Measurements from ENCODE around the gene EMC8. TPM values are rescaled to one million over a fixed set of nuclear protein-coding genes. Genes with fewer than 3 reads are reported as not detected.

EMC8 gene
- total and polyA plus RNA-seq, 2 donors (not counting 1 experiment from before 2014, with no cell fraction given) = 22.1 to 33.1 TPM

- no peak overlapping the region for H3K4me3 ChIP-seq (ENCODE audit: control extremely low read depth in 1 of 5, extremely low read depth in 1 of 5, insufficient read depth in 1 of 5, low read depth in 2 of 5, low read length in 4 of 5)
- TF ChIP-seq, protein P1, sequence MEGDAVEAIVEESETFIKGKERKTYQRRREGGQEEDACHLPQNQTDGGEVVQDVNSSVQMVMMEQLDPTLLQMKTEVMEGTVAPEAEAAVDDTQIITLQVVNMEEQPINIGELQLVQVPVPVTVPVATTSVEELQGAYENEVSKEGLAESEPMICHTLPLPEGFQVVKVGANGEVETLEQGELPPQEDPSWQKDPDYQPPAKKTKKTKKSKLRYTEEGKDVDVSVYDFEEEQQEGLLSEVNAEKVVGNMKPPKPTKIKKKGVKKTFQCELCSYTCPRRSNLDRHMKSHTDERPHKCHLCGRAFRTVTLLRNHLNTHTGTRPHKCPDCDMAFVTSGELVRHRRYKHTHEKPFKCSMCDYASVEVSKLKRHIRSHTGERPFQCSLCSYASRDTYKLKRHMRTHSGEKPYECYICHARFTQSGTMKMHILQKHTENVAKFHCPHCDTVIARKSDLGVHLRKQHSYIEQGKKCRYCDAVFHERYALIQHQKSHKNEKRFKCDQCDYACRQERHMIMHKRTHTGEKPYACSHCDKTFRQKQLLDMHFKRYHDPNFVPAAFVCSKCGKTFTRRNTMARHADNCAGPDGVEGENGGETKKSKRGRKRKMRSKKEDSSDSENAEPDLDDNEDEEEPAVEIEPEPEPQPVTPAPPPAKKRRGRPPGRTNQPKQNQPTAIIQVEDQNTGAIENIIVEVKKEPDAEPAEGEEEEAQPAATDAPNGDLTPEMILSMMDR (IDR thresholded peaks at IDR 0.05) = no peak
- no peak for TF ChIP-seq EZH2 (IDR thresholded peaks at IDR 0.05; ENCODE audit: borderline replicate concordance, insufficient read depth, low read depth, low read length, poor library complexity, severe bottlenecking)
- H3K4me1 ChIP-seq (ENCODE audit: control insufficient read depth in 2 of 2, insufficient read depth in 2 of 2, low read length in 2 of 2) = peaks cover 12 to 18% of the 10 kb centered on the region in 2 donors
- peaks cover 0 to 3% (median 0%) of the 10 kb centered on the region in 3 donors for H3K9me3 ChIP-seq (ENCODE audit: control extremely low read depth in 1 of 3, control insufficient read depth in 2 of 3, insufficient read depth in 1 of 3, low read length in 2 of 3)
- no peak overlapping the region for H3K9ac ChIP-seq (ENCODE audit: low read length)
- no peak overlapping the region for H2AFZ ChIP-seq (ENCODE audit: insufficient read depth, low read depth, low read length, poor library complexity, severe bottlenecking)
- DNase-seq (no peak), ATAC-seq (ENCODE audit: low read depth) (no peak)
- Mint-ChIP-seq H3K4me1 (peaks cover 36% of the 10 kb centered on the region), H3K4me3 (no peak overlapping the region), H3K27ac (peak overlapping the region; percentile 41), H3K9me3 (ENCODE audit: insufficient read depth) (no peaks in the 10 kb centered on the region), H3K27me3 (no peaks in the 10 kb centered on the region)
- H3K4me2 ChIP-seq (replicated peaks; ENCODE audit: low read depth, low read length, poor library complexity, severe bottlenecking) = no peak overlapping the region
- H3K27me3 ChIP-seq (replicated peaks in 1 of 4; ENCODE audit: control extremely low read depth in 1 of 4, control insufficient read depth in 3 of 4, insufficient read depth in 4 of 4, low read length in 3 of 4) = no peaks in the 10 kb centered on the region
- 80% methylated on average over 12 of the region's 14 CpGs for WGBS (ENCODE audit: insufficient coverage)
- peaks cover 0 to 56% of the 10 kb centered on the region in 2 experiments for H3K36me3 ChIP-seq (replicated peaks in 1 of 2; ENCODE audit: control extremely low read depth in 1 of 2, control insufficient read depth in 1 of 2, extremely low read depth in 1 of 2, insufficient read depth in 2 of 2, low read length in 1 of 2)
- peaks cover 41% of the 10 kb centered on the region for H4K20me1 ChIP-seq (ENCODE audit: control insufficient read depth, insufficient read depth, low read length, poor library complexity, severe bottlenecking)
- POLR2A ChIA-PET = no interaction called here
- no peak overlapping the region for H3K27ac ChIP-seq (ENCODE audit: low read length in 2 of 2)
- H3K79me2 ChIP-seq (ENCODE audit: control insufficient read depth, insufficient read depth, low read length) = peaks cover 46% of the 10 kb centered on the region
- intact Hi-C loops (cut with micrococcal nuclease) = no loop called here
- CTCF ChIA-PET = interaction anchor here (0.8 to 1.3 kb wide), 5 partner anchors 16 to 87 kb away, joined by 3 to 4 read pairs (median 3); no protein-coding TSS in a partner anchor
These were observed 4.2 kb upstream of the EMC8 start for GRCh38 chr16:85803570-85803969.

- ATAC-seq (ENCODE audit: low read depth) (peak; percentile 18), DNase-seq (no peak)
- intact Hi-C loops (cut with micrococcal nuclease) = no loop called here
- Histone ChIP-seq H4K20me1 (ENCODE audit: control insufficient read depth, insufficient read depth, low read length, poor library complexity, severe bottlenecking) (peaks cover 58% of the 10 kb centered on the region), H3K27ac (ENCODE audit: low read length in 2 of 2) (peak overlapping the region; percentile 82 to 97), H3K9me3 (ENCODE audit: control extremely low read depth in 1 of 3, control insufficient read depth in 2 of 3, insufficient read depth in 1 of 3, low read length in 2 of 3) (peaks cover 0 to 3% (median 0%) of the 10 kb centered on the region in 3 donors), H3K4me1 (ENCODE audit: control insufficient read depth in 2 of 2, insufficient read depth in 2 of 2, low read length in 2 of 2) (peaks cover 19 to 23% of the 10 kb centered on the region in 2 donors), H3K36me3 (replicated peaks in 1 of 2; ENCODE audit: control extremely low read depth in 1 of 2, control insufficient read depth in 1 of 2, extremely low read depth in 1 of 2, insufficient read depth in 2 of 2, low read length in 1 of 2) (peaks cover 0 to 45% of the 10 kb centered on the region in 2 experiments), H3K79me2 (ENCODE audit: control insufficient read depth, insufficient read depth, low read length) (peaks cover 79% of the 10 kb centered on the region), H2AFZ (ENCODE audit: insufficient read depth, low read depth, low read length, poor library complexity, severe bottlenecking) (peak overlapping the region; percentile 87), H3K4me3 (ENCODE audit: control extremely low read depth in 1 of 5, extremely low read depth in 1 of 5, insufficient read depth in 1 of 5, low read depth in 2 of 5, low read length in 4 of 5) (peak overlapping the region; percentile 31 to 93 (median 76)), H3K9ac (ENCODE audit: low read length) (peak overlapping the region; percentile 96), H3K4me2 (replicated peaks; ENCODE audit: low read depth, low read length, poor library complexity, severe bottlenecking) (peak overlapping the region; percentile 96), H3K27me3 (replicated peaks in 1 of 4; ENCODE audit: control extremely low read depth in 1 of 4, control insufficient read depth in 3 of 4, insufficient read depth in 4 of 4, low read length in 3 of 4) (no peaks in the 10 kb centered on the region)
- CTCF ChIA-PET = interaction anchor here (0.6 to 1.7 kb wide), 7 partner anchors 14 to 216 kb away, joined by 3 to 6 read pairs (median 3); no protein-coding TSS in a partner anchor
- Mint-ChIP-seq H3K27me3 (no peaks in the 10 kb centered on the region), H3K4me1 (peaks cover 57% of the 10 kb centered on the region), H3K4me3 (peak overlapping the region; percentile 89), H3K9me3 (ENCODE audit: insufficient read depth) (no peaks in the 10 kb centered on the region), H3K27ac (peak overlapping the region; percentile 92)
- 29% methylated on average over 8 of the region's 9 CpGs for WGBS (ENCODE audit: insufficient coverage)
- TF ChIP-seq, protein P1 (IDR thresholded peaks at IDR 0.05) = no peak
- TF ChIP-seq EZH2 (IDR thresholded peaks at IDR 0.05; ENCODE audit: borderline replicate concordance, insufficient read depth, low read depth, low read length, poor library complexity, severe bottlenecking) = no peak
- POLR2A ChIA-PET = interaction anchor here (1.0 to 1.6 kb wide), 5 partner anchors 44 to 111 kb away, joined by 3 to 9 read pairs (median 3); no protein-coding TSS in a partner anchor
These were observed 951 bp upstream of the EMC8 start for GRCh38 chr16:85800321-85800669.
